ENCODE data around the gene NKAIN2. TPM values are rescaled to one million over a fixed set of nuclear protein-coding genes. Genes with fewer than 3 reads are reported as not detected.
"Not testable (repeated sequence)": the region's sequence is repeated elsewhere in the genome, so short reads cannot be mapped to it uniquely, and the experiment has no call there.

NKAIN2 gene
- total RNA-seq, 1 experiment from 2014 or later = not detected

GRCh38 chr6:124703541-124703940 is 899.9 kb downstream of the NKAIN2 start:
- Histone ChIP-seq H3K9me3 (replicated peaks) (no peaks in the 10 kb centered on the region), H3K36me3 (no peaks in the 10 kb centered on the region), H3K4me3 (no peak overlapping the region), H3K27me3 (replicated peaks) (no peaks in the 10 kb centered on the region), H3K27ac (no peak overlapping the region), H3K4me1 (replicated peaks) (no peaks in the 10 kb centered on the region)
- no peak for DNase-seq (ENCODE audit: low read depth in 1 of 2, low spot score in 2 of 2)

- H3K4me3 ChIP-seq; DNase-seq (ENCODE audit: low read depth in 1 of 2, low spot score in 2 of 2); H3K9me3 ChIP-seq (replicated peaks); H3K27me3 ChIP-seq (replicated peaks); H3K4me1 ChIP-seq (replicated peaks); H3K27ac ChIP-seq; H3K36me3 ChIP-seq: not testable (repeated sequence)
Measured at GRCh38 chr6:124712532-124712931, 908.9 kb downstream of the NKAIN2 start.

- no peak for DNase-seq (ENCODE audit: low read depth in 1 of 2, low spot score in 2 of 2)
- Histone ChIP-seq H3K9me3 (replicated peaks) (no peaks in the 10 kb centered on the region), H3K27me3 (replicated peaks) (no peaks in the 10 kb centered on the region)
Measured at GRCh38 chr6:124714728-124715127, 911.1 kb downstream of the NKAIN2 start.

GRCh38 chr6:124719913-124720312 is 916.2 kb downstream of the NKAIN2 start:
- no peaks in the 10 kb centered on the region for H3K27me3 ChIP-seq (replicated peaks)
- no peak overlapping the region for H3K27ac ChIP-seq
- no peaks in the 10 kb centered on the region for H3K36me3 ChIP-seq
- no peak overlapping the region for H3K4me3 ChIP-seq
- no peaks in the 10 kb centered on the region for H3K4me1 ChIP-seq (replicated peaks)
- H3K9me3 ChIP-seq (replicated peaks) = no peaks in the 10 kb centered on the region
- no peak for DNase-seq (ENCODE audit: low read depth in 1 of 2, low spot score in 2 of 2)

More at GRCh38 chr6:124714728-124715127, 911.1 kb downstream of the NKAIN2 start:
- Histone ChIP-seq H3K4me3 (no peak overlapping the region), H3K27ac (no peak overlapping the region), H3K36me3 (no peaks in the 10 kb centered on the region), H3K4me1 (replicated peaks) (no peaks in the 10 kb centered on the region)

- H3K27ac ChIP-seq = no peak overlapping the region
- H3K27me3 ChIP-seq (replicated peaks) = no peaks in the 10 kb centered on the region
- H3K9me3 ChIP-seq (replicated peaks) = no peaks in the 10 kb centered on the region
- no peak for DNase-seq (ENCODE audit: low read depth in 1 of 2, low spot score in 2 of 2)
- no peaks in the 10 kb centered on the region for H3K4me1 ChIP-seq (replicated peaks)
- no peak overlapping the region for H3K4me3 ChIP-seq
- H3K36me3 ChIP-seq = no peaks in the 10 kb centered on the region
Measured at GRCh38 chr6:124721331-124721730, 917.7 kb downstream of the NKAIN2 start.

GRCh38 chr6:124722141-124722878 is 918.6 kb downstream of the NKAIN2 start:
- Histone ChIP-seq H3K4me3 (no peak overlapping the region), H3K36me3 (no peaks in the 10 kb centered on the region), H3K4me1 (replicated peaks) (no peaks in the 10 kb centered on the region), H3K9me3 (replicated peaks) (no peaks in the 10 kb centered on the region), H3K27ac (no peak overlapping the region), H3K27me3 (replicated peaks) (no peaks in the 10 kb centered on the region)
- no peak for DNase-seq (ENCODE audit: low read depth in 1 of 2, low spot score in 2 of 2)

- no peaks in the 10 kb centered on the region for H3K36me3 ChIP-seq
- H3K4me3 ChIP-seq = no peak overlapping the region
- no peak overlapping the region for H3K27ac ChIP-seq
- DNase-seq (ENCODE audit: low read depth in 1 of 2, low spot score in 2 of 2) = no peak
- H3K4me1 ChIP-seq (replicated peaks) = no peaks in the 10 kb centered on the region
- no peaks in the 10 kb centered on the region for H3K27me3 ChIP-seq (replicated peaks)
- no peaks in the 10 kb centered on the region for H3K9me3 ChIP-seq (replicated peaks)
Measured at GRCh38 chr6:124723671-124724070, 920.0 kb downstream of the NKAIN2 start.

GRCh38 chr6:124737804-124738203 is 934.1 kb downstream of the NKAIN2 start:
- H3K36me3 ChIP-seq; H3K27ac ChIP-seq; H3K4me3 ChIP-seq; H3K27me3 ChIP-seq (replicated peaks); H3K9me3 ChIP-seq (replicated peaks); H3K4me1 ChIP-seq (replicated peaks); DNase-seq (ENCODE audit: low read depth in 1 of 2, low spot score in 2 of 2): not testable (repeated sequence)

- no peaks in the 10 kb centered on the region for H3K4me1 ChIP-seq (replicated peaks)
- no peaks in the 10 kb centered on the region for H3K27me3 ChIP-seq (replicated peaks)
- no peak for DNase-seq (ENCODE audit: low read depth in 1 of 2, low spot score in 2 of 2)
- no peaks in the 10 kb centered on the region for H3K36me3 ChIP-seq
- no peak overlapping the region for H3K4me3 ChIP-seq
- H3K9me3 ChIP-seq (replicated peaks) = no peaks in the 10 kb centered on the region
- no peak overlapping the region for H3K27ac ChIP-seq
Measured at GRCh38 chr6:124738482-124738881, 934.8 kb downstream of the NKAIN2 start.

- Histone ChIP-seq H3K4me3 (no peak overlapping the region), H3K27me3 (replicated peaks) (no peaks in the 10 kb centered on the region), H3K4me1 (replicated peaks) (no peaks in the 10 kb centered on the region), H3K27ac (no peak overlapping the region), H3K36me3 (no peaks in the 10 kb centered on the region), H3K9me3 (replicated peaks) (no peaks in the 10 kb centered on the region)
- no peak for DNase-seq (ENCODE audit: low read depth in 1 of 2, low spot score in 2 of 2)
Measured at GRCh38 chr6:124741341-124741740, 937.7 kb downstream of the NKAIN2 start.

GRCh38 chr6:124742971-124743370 is 939.3 kb downstream of the NKAIN2 start:
- Histone ChIP-seq H3K4me3 (no peak overlapping the region), H3K9me3 (replicated peaks) (no peaks in the 10 kb centered on the region), H3K4me1 (replicated peaks) (no peaks in the 10 kb centered on the region), H3K36me3 (no peaks in the 10 kb centered on the region), H3K27me3 (replicated peaks) (no peaks in the 10 kb centered on the region), H3K27ac (no peak overlapping the region)
- no peak for DNase-seq (ENCODE audit: low read depth in 1 of 2, low spot score in 2 of 2)

- no peak for DNase-seq (ENCODE audit: low read depth in 1 of 2, low spot score in 2 of 2)
- H3K27ac ChIP-seq = no peak overlapping the region
- H3K9me3 ChIP-seq (replicated peaks) = no peaks in the 10 kb centered on the region
- no peaks in the 10 kb centered on the region for H3K36me3 ChIP-seq
- H3K27me3 ChIP-seq (replicated peaks) = no peaks in the 10 kb centered on the region
- no peaks in the 10 kb centered on the region for H3K4me1 ChIP-seq (replicated peaks)
- no peak overlapping the region for H3K4me3 ChIP-seq
Measured at GRCh38 chr6:124743420-124743819, 939.8 kb downstream of the NKAIN2 start.

- Histone ChIP-seq H3K4me1 (replicated peaks) (no peaks in the 10 kb centered on the region), H3K36me3 (no peaks in the 10 kb centered on the region), H3K27me3 (replicated peaks) (no peaks in the 10 kb centered on the region; the same call in 1 of the 2 replicates), H3K9me3 (replicated peaks) (no peaks in the 10 kb centered on the region), H3K27ac (no peak overlapping the region), H3K4me3 (no peak overlapping the region)
- no peak for DNase-seq (ENCODE audit: low read depth in 1 of 2, low spot score in 2 of 2)
Measured at GRCh38 chr6:124747349-124747748, 943.7 kb downstream of the NKAIN2 start.

- Histone ChIP-seq H3K27ac (no peak overlapping the region), H3K36me3 (no peaks in the 10 kb centered on the region), H3K4me3 (no peak overlapping the region), H3K27me3 (replicated peaks) (no peaks in the 10 kb centered on the region; the same call in 1 of the 2 replicates), H3K9me3 (replicated peaks) (no peaks in the 10 kb centered on the region), H3K4me1 (replicated peaks) (no peaks in the 10 kb centered on the region)
- DNase-seq (ENCODE audit: low read depth in 1 of 2, low spot score in 2 of 2) = no peak
Measured at GRCh38 chr6:124748778-124749177, 945.1 kb downstream of the NKAIN2 start.

GRCh38 chr6:124753001-124753400 is 949.3 kb downstream of the NKAIN2 start:
- H3K27ac ChIP-seq = no peak overlapping the region
- DNase-seq (ENCODE audit: low read depth in 1 of 2, low spot score in 2 of 2) = no peak
- no peaks in the 10 kb centered on the region for H3K36me3 ChIP-seq
- H3K4me1 ChIP-seq (replicated peaks) = no peaks in the 10 kb centered on the region
- H3K4me3 ChIP-seq = no peak overlapping the region
- no peaks in the 10 kb centered on the region; the same call in 1 of the 2 replicates for H3K27me3 ChIP-seq (replicated peaks)
- no peaks in the 10 kb centered on the region; the same call in 1 of the 2 replicates for H3K9me3 ChIP-seq (replicated peaks)
